ENCODE data around the gene FRMPD4.

GRCh38 chrX:12672367-12673106 lies 534.3 kb downstream of the FRMPD4 start:
- TF ChIP-seq POLR2A (IDR thresholded peaks at IDR 0.05; ENCODE audit: low read length) (no peak), GATA1 (IDR thresholded peaks at IDR 0.05; ENCODE audit: low read depth, low read length) (no peak)
